Measurements from ENCODE around the gene PRSS22. TPM values are rescaled to one million over a fixed set of nuclear protein-coding genes. Genes with fewer than 3 reads are reported as not detected.

The PRSS22 gene
- total RNA-seq, 1 donor from 2014 or later, result not detected

DNA sequence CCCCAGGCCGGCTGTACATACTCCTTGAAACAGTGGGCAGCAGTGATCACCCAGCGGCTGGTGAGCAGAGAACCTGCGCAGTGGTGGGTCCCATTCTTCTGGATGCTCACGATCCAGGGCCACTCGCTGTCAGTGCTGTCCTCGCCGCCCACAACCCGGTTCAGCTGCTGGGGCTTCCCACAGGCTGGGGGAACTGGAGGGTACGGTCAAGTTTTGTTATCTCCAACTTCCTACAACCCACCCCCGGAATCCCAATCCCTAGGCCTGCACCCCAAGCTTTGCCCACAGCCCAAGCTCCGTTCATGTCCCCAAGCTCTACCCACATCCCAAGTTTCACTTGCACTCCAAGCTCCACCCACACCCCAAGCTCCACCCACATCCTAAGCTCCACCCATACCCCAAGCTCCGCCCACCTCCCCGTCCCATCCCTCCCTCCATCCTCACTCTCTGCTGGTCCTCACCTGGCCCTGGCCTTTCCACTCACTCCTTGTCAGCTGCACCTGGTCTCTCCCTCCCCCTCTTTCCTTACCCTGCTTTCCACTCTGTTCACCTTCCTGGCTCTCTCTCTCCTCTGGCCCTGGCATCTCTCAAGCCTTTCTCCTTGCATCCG lies 1.8 kb downstream of the PRSS22 start:
- H3K9me3 Mint-ChIP-seq, result peaks cover 10% of the 10 kb centered on the region
- H3K27ac Mint-ChIP-seq, result no peak overlapping the region
- no peak for ATAC-seq (ENCODE audit: low read depth)
- H3K4me3 Mint-ChIP-seq, result no peak overlapping the region
- peaks cover 25% of the 10 kb centered on the region for H3K27me3 Mint-ChIP-seq
- H3K36me3 Mint-ChIP-seq (ENCODE audit: low read depth), result no peaks in the 10 kb centered on the region
- TF ChIP-seq, protein P1, sequence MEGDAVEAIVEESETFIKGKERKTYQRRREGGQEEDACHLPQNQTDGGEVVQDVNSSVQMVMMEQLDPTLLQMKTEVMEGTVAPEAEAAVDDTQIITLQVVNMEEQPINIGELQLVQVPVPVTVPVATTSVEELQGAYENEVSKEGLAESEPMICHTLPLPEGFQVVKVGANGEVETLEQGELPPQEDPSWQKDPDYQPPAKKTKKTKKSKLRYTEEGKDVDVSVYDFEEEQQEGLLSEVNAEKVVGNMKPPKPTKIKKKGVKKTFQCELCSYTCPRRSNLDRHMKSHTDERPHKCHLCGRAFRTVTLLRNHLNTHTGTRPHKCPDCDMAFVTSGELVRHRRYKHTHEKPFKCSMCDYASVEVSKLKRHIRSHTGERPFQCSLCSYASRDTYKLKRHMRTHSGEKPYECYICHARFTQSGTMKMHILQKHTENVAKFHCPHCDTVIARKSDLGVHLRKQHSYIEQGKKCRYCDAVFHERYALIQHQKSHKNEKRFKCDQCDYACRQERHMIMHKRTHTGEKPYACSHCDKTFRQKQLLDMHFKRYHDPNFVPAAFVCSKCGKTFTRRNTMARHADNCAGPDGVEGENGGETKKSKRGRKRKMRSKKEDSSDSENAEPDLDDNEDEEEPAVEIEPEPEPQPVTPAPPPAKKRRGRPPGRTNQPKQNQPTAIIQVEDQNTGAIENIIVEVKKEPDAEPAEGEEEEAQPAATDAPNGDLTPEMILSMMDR (IDR thresholded peaks at IDR 0.05), result no peak
- intact Hi-C loops (cut with micrococcal nuclease), result no loop called here
- POLR2A ChIA-PET, result no interaction called here
- CTCF ChIA-PET, result no interaction called here
- H3K4me1 Mint-ChIP-seq, result peaks cover 4% of the 10 kb centered on the region
- DNase-seq, result no peak

DNA sequence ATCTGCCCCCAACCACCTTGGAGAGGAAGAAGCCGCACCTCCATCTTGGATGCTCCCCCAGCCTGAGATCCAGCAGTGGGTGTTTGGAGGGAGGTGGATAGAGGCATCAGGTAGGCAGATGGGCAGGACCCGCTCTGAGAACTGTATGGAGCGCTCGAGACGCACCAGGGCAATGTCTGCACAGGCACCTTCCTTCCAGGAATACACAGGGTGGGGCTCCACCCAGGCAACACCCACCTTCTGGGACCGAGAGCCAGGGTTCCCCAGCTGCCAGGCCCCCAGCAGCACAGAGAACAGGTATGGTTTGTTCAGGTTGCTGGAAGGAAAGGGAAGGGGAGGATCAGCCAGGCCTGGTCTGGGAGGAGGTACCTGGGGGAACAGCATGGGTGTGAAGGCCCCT lies 2.4 kb downstream of the PRSS22 start:
- H3K4me3 Mint-ChIP-seq, result no peak overlapping the region
- H3K27me3 Mint-ChIP-seq, result peaks cover 23% of the 10 kb centered on the region
- ChIA-PET CTCF (no interaction called here), POLR2A (interaction anchor here (0.6 kb wide), 1 partner anchor 52 kb away, joined by 3 read pairs; no protein-coding TSS in a partner anchor)
- no peak overlapping the region for H3K27ac Mint-ChIP-seq
- no peaks in the 10 kb centered on the region for H3K36me3 Mint-ChIP-seq (ENCODE audit: low read depth)
- TF ChIP-seq, protein P1 (IDR thresholded peaks at IDR 0.05), result no peak
- ATAC-seq (ENCODE audit: low read depth) (no peak), DNase-seq (no peak)
- peaks cover 4% of the 10 kb centered on the region for H3K4me1 Mint-ChIP-seq
- intact Hi-C loops (cut with micrococcal nuclease), result no loop called here
- peaks cover 10% of the 10 kb centered on the region for H3K9me3 Mint-ChIP-seq

DNA sequence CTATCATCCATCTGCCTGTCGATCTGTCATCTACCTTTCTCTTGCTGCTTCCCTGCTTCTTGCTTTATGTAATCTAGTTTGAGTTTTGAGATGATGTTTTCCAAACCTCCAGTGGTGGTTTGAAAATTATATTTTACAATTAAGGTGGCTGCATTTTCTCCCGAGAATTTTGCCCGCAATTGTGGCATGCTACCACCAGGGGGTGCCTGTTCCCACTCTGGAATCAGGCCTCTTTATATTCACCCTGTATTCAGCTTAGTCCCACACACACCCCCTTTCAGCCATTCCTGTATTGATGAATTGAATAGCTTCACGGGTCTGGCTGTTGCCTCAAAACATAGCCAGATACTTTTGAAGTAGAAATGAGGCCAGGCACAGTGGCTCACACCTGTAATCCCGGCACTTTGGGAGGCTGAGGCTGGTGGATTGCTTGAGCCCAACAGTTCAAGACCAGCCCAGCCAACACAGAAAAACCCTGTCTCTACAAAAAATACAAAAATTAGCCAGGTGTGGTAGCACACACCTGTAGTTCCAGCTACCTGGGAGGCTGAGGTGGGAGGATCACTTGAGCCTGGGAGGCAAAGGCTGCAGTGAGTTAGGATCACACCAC lies 3.2 kb downstream of the PRSS22 start:
- no peaks in the 10 kb centered on the region for H3K36me3 Mint-ChIP-seq (ENCODE audit: low read depth)
- DNase-seq (no peak), ATAC-seq (ENCODE audit: low read depth) (no peak)
- TF ChIP-seq, protein P1 (IDR thresholded peaks at IDR 0.05), result no peak
- no peak overlapping the region for H3K4me3 Mint-ChIP-seq
- CTCF ChIA-PET, result interaction anchor here (1.1 kb wide), 1 partner anchor 13 kb away, joined by 3 read pairs; no protein-coding TSS in a partner anchor
- H3K9me3 Mint-ChIP-seq, result peaks cover 10% of the 10 kb centered on the region
- POLR2A ChIA-PET, result interaction anchor here (0.6 kb wide), 1 partner anchor 52 kb away, joined by 3 read pairs; no protein-coding TSS in a partner anchor
- peaks cover 4% of the 10 kb centered on the region for H3K4me1 Mint-ChIP-seq
- peaks cover 21% of the 10 kb centered on the region for H3K27me3 Mint-ChIP-seq
- intact Hi-C loops (cut with micrococcal nuclease), result no loop called here
- H3K27ac Mint-ChIP-seq, result no peak overlapping the region

DNA sequence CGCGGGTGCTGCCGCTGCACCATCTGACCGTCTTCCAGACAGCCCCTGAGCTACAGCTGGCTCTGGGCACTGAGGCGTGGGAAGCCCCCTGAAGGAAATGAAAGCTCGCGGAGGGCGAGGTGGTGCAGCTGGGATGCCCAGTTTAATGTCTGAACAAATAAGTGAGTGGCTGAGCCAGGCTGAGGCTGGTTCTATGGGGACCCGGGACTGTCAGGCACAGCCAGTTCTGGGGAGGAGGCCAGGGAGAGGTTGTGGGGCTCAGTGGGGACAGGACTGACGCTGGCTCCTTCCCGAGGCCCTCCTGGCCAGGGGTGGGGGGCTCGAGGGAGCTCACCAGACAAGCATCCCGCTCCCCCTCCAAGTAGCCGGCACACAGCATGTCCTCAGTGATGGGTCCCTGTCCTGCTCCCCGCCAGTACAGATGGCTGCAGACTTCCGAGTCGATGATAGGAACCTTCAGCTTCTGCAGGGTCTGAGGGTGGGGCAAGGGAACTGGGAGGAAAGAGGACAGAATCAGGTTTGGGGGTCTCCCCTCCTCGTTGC lies 4.4 kb downstream of the PRSS22 start:
- TF ChIP-seq, protein P1 (IDR thresholded peaks at IDR 0.05), result no peak
- Mint-ChIP-seq H3K4me3 (no peak overlapping the region), H3K27ac (no peak overlapping the region), H3K4me1 (peaks cover 4% of the 10 kb centered on the region), H3K36me3 (ENCODE audit: low read depth) (no peaks in the 10 kb centered on the region), H3K9me3 (peaks cover 10% of the 10 kb centered on the region), H3K27me3 (peaks cover 28% of the 10 kb centered on the region)
- intact Hi-C loops (cut with micrococcal nuclease), result no loop called here
- ChIA-PET CTCF (no interaction called here), POLR2A (interaction anchor here (0.6 kb wide), 1 partner anchor 11 kb away, joined by 3 read pairs; no protein-coding TSS in a partner anchor)
- no peak for ATAC-seq (ENCODE audit: low read depth)
- no peak for DNase-seq

DNA sequence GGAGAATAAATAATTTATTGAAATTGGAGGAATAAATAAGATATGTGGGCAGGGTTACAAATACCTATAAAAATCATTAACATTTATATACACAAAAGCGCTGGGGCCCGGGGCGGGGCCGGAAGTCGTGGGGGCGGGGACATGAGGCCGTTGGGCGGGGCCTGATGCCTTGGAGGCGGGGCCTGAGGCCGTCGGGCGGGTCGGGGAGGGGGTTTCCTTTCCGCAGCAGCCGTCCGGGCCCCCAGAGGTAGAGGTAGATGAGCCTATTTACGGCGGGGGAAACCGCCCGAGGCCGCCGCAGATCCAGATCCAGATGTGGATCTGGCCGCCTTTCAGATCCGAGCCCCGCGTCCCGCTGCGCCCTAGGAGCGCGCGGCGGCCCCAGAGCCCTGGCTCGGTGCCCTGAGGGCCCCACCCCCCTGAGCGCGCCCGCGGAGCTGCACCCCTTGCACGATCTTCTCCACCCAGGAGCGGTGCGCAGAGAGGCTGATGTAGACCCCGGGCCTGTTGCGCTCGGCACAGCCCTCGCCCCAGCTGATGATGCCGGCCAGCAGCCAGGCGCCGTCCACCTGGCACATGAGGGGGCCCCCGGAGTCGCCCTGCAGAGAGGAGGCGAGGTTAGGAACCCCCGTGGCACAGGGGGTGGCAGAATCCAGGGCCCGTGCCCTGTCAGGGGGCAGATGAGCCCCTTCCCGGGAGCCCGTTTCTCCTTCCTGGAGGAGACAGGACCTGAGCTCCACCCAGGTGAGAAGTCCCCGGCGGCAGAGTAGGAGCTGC lies 5.1 kb downstream of the PRSS22 start:
- TF ChIP-seq, protein P1 (IDR thresholded peaks at IDR 0.05), result no peak
- no peaks in the 10 kb centered on the region for H3K36me3 Mint-ChIP-seq (ENCODE audit: low read depth)
- DNase-seq (no peak), ATAC-seq (ENCODE audit: low read depth) (no peak)
- ChIA-PET CTCF (no interaction called here), POLR2A (no interaction called here)
- no peak overlapping the region for H3K27ac Mint-ChIP-seq
- no peak overlapping the region for H3K4me3 Mint-ChIP-seq
- peaks cover 10% of the 10 kb centered on the region for H3K9me3 Mint-ChIP-seq
- H3K4me1 Mint-ChIP-seq, result peaks cover 4% of the 10 kb centered on the region
- intact Hi-C loops (cut with micrococcal nuclease), result no loop called here
- peaks cover 28% of the 10 kb centered on the region for H3K27me3 Mint-ChIP-seq
